Adipocyte (in vitro differentiated cells): Measurements from ENCODE around the gene EEF1A2.

Experiments used
- DNase-seq: peaks from one replicate; pipeline ENCODE4 v3.0.0-alpha.2; 2015; ENCODE audit warnings: low read depth
- H3K27me3 ChIP-seq: replicated peaks from 2 replicates; pipeline ENCODE4 v1.7.0; 2013; ENCODE audit warnings: mild to moderate bottlenecking, low read length, moderate library complexity; ENCODE audit not compliant: control insufficient read depth, insufficient read depth
- H3K36me3 ChIP-seq: 2 replicates; pipeline ENCODE4 v1.7.0; 2013; ENCODE audit warnings: low read length, mild to moderate bottlenecking, moderate library complexity; ENCODE audit not compliant: control insufficient read depth, insufficient read depth, severe bottlenecking
- H3K4me1 ChIP-seq: 2 replicates; pipeline ENCODE4 v1.7.0; 2013; ENCODE audit warnings: mild to moderate bottlenecking, low read length, moderate library complexity; ENCODE audit not compliant: control insufficient read depth, insufficient read depth
- H3K4me3 ChIP-seq: 2 replicates; pipeline ENCODE4 v1.7.0; 2013; ENCODE audit warnings: mild to moderate bottlenecking, low read length, moderate library complexity
- H3K9ac ChIP-seq: 2 replicates; pipeline ENCODE4 v1.7.0; 2013; ENCODE audit warnings: mild to moderate bottlenecking, low read length, moderate library complexity
- H3K9me3 ChIP-seq: 2 replicates; pipeline ENCODE4 v1.7.0; 2013; ENCODE audit warnings: mild to moderate bottlenecking, low read length, moderate library complexity; ENCODE audit not compliant: control insufficient read depth

EEF1A2 gene

DNA sequence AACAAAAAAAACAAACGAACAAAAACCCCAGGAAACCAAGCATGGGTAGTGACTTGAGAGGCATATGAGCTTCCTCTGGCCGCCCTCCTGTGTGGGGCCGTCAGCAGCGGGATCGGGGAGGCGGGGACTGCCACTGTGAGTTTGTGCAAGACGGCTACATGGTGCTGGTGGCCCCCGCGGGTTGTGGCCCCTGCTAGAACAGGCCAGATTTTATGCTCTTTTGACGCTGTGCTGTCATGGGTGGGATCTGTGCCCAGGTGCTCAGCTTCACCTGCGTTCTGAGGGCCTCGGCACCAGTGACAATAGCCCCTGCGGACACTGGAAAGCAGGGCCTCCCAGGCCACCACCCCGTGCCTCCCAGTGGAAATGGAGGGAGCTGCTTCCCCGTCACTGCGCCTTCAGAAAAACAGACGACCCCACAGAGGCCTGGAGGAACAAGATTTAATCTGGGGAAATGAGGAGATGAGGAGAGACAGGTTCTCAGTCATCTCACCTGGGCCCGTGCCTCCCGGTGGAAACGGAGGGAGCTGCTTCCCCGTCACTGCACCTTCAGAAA is 21.7 kb downstream of the EEF1A2 start:
- no peaks in the 10 kb centered on the region for H3K9me3 ChIP-seq
- no peak overlapping the region for H3K4me3 ChIP-seq
- no peak overlapping the region for H3K9ac ChIP-seq
- peaks cover 65% of the 10 kb centered on the region for H3K27me3 ChIP-seq
- no peaks in the 10 kb centered on the region for H3K36me3 ChIP-seq
- no peaks in the 10 kb centered on the region for H3K4me1 ChIP-seq
- DNase-seq = no peak

DNA sequence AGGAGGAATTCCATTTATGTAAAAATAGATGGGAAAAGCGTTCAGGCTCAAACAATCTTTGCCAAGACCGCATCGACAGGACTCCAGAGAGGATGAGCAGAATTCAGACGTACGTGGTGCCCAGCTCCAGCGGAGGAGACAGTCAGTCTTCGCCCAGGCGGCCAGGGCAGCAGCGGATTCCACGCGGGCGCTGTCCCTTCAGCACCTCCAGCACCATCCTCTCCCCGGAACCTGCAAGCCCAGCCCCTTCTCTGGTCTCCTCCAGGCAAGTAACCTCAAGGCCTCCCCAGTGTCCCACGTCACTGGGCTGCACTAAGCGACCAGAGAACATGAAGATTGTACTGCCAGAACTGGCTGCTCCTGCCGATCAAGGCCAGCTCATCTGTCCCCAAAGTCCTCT is 23.7 kb downstream of the EEF1A2 start:
- Histone ChIP-seq H3K9me3 (no peaks in the 10 kb centered on the region), H3K4me1 (no peaks in the 10 kb centered on the region), H3K4me3 (no peak overlapping the region), H3K9ac (no peak overlapping the region), H3K27me3 (peaks cover 63% of the 10 kb centered on the region), H3K36me3 (no peaks in the 10 kb centered on the region)
- DNase-seq = peak; percentile 51

DNA sequence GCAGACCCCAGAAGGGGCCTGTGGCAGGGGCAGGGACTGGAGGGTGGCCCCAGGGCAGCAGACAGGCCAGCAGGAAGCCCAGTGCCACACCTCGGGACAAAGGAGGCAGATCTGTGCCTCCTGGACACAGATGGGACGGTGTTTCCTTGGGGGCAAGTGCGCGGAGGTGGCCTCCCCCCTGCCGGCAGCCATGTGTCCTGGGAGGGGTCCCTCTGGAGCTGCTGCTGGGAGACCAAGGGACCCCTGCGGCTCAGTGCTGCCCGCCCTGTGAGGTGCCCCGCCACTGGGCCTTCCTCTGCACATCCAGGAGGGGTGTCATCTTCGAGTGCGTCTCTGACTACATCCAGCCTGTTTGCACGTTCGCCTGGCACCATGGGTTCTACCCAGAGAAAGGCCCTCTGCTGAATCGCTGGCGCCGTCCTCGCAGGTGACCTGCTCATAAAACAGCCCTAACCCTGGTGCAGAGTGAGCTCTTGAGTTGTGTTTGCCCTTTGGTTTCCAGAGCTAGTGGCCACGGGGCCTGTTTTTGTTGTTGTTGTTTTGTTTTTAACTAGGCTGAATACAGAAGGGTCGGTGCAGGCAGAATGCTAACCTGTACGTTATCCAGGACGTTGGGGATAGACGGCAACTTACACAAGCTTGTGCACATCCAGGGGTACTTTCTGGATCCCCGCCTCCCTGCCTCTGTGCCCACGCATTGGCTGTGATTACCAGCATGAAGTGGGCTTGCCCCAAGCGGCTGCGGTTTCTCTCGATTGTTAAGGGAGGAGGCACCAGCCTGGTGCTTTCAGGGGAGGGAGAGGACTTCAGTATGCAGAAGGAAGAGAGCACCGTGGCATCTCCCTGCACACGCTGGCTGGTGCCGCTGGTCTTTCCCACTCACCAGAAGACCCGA is 25.1 kb downstream of the EEF1A2 start:
- H3K9ac ChIP-seq = no peak overlapping the region
- no peaks in the 10 kb centered on the region for H3K36me3 ChIP-seq
- H3K9me3 ChIP-seq = no peaks in the 10 kb centered on the region
- no peak for DNase-seq
- H3K27me3 ChIP-seq = peaks cover 72% of the 10 kb centered on the region
- H3K4me3 ChIP-seq = no peak overlapping the region
- no peaks in the 10 kb centered on the region for H3K4me1 ChIP-seq

DNA sequence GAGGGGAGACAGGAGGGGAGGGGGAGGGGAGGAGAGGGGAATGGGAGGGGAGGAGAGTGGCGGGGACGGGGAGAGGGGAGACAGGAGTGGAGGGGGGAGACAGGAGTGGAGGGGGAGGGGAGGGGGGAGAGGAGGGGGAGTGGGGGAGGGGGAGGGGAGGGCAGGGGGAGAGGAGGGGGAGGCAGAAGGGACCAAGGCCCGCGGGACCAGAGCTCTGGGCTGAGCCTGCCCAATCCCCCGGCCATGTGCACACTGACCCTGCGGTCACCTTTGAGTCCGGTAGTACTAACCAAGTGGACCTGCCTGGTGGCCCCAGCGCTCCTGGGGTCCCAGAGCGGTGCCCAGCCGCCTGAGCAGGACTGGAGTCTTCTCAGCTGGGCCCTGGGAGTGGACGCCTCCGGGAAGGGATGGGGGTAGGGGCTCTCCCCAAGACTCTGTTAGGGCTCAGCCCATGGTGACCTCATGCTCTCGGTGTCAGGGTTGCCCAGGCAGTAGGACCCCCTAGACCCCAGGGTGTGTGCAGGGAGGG is 26.0 kb downstream of the EEF1A2 start:
- Histone ChIP-seq H3K9ac (no peak overlapping the region), H3K4me1 (no peaks in the 10 kb centered on the region), H3K36me3 (no peaks in the 10 kb centered on the region), H3K9me3 (no peaks in the 10 kb centered on the region), H3K27me3 (peaks cover 70% of the 10 kb centered on the region), H3K4me3 (no peak overlapping the region)
- DNase-seq = no peak

DNA sequence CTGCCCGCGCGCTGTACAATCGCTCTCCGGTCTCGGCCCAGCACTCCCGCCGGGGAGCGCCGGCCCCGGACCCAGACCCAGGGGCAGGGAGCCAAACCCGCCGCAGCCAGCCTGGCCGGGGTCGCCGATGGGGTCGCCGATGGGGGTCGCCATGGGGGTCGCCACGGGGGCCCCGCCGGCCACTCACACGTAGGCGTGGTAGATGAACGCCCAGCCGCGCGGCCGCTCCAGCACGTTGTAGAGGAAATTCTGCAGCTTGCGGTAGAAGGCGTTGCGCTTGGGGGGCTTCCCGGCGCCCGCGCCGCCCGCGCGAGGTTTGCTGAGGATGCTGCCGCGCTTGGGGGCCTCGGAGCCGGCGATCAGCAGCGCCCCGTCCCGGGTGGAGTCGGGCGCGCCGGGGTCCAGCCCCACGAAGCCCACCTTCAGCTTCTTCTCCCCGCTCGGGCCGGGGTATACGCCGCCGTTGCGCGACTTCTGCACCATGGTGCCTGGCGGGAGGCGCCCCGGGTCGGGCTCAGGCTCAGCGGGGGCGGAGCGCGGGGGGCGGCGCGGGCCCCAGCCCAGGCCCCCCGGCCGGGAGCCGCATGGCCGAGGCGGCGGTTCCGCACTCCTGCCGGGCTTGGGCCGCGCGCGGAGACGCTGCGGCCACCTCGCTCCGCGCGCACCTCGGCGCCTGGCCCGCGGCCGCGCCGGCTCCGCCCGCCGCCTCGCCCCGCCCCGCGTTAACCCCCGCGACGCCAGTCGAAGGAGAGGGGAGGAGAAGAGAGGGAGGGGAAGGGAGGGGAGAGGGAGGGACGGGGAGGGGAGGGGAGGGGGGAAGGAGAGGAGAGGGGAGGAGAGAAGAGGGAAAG is 26.7 kb downstream of the EEF1A2 start, which contains the start of gene KCNQ2:
KCNQ2 (minus strand) TSS at position 675 of the 851 bp plus-strand sequence; CDS start at position 483, 192 bp downstream.
- Histone ChIP-seq H3K27me3 (peaks cover 70% of the 10 kb centered on the region), H3K4me3 (no peak within 1 kb of the TSS), H3K9ac (no peak within 1 kb of the TSS), H3K36me3 (no peaks in the 10 kb centered on the region), H3K9me3 (no peaks in the 10 kb centered on the region), H3K4me1 (no peaks in the 10 kb centered on the region)
- no peak for DNase-seq

DNA sequence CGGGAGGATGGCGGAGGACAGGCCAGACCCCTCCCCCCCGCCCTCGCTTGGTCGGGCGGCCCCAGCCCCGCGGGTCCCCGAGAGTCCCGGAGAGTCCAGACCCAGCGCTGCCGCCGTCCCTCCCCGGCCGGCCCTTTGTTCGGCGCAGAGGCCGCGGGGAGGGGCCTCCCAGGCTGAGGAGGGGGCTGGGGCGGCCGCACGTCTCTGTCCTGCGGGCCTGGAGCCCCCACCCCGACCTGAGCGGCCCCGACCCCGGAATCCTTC is 27.2 kb downstream of the EEF1A2 start:
- no peak for DNase-seq
- Histone ChIP-seq H3K36me3 (no peaks in the 10 kb centered on the region), H3K27me3 (peaks cover 65% of the 10 kb centered on the region), H3K9ac (no peak overlapping the region), H3K9me3 (no peaks in the 10 kb centered on the region), H3K4me1 (no peaks in the 10 kb centered on the region), H3K4me3 (no peak overlapping the region)

DNA sequence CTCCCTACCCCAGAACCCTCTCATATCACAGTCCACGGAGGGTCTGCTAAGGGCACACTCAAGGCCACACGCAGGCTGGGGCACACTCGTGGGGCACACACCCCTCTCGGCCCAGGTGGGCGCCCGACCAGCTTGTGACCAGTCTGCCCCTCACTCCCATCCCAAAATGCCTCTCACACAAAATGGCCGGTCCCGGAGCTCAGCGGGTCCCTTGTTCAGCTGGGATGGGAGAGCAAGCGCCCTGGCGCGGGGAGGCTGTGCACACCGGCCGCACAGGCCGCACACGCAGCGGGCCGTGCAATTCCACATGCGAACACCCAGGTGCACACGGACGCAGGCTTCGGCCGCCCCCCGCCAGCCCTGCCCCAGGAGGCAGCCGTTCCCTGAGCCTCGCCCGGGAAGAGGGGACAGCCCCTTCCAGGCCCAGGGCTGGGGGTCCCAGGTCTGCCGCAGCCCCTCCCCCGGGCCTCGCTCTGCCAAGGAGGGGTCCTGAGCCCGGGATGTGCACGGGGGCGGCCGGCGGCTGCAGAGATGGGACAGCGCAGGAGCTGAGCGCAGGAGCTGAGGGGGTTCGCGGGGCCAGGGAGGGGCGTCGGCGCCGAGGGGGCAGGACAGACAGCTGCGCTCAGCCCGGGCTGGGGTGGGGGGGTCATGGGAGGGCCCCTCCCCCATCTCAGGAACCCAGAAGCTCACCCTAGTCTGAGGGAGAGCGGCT is 27.7 kb downstream of the EEF1A2 start:
- Histone ChIP-seq H3K9ac (no peak overlapping the region), H3K4me1 (no peaks in the 10 kb centered on the region), H3K27me3 (peaks cover 65% of the 10 kb centered on the region), H3K9me3 (no peaks in the 10 kb centered on the region), H3K4me3 (no peak overlapping the region), H3K36me3 (no peaks in the 10 kb centered on the region)
- no peak for DNase-seq

DNA sequence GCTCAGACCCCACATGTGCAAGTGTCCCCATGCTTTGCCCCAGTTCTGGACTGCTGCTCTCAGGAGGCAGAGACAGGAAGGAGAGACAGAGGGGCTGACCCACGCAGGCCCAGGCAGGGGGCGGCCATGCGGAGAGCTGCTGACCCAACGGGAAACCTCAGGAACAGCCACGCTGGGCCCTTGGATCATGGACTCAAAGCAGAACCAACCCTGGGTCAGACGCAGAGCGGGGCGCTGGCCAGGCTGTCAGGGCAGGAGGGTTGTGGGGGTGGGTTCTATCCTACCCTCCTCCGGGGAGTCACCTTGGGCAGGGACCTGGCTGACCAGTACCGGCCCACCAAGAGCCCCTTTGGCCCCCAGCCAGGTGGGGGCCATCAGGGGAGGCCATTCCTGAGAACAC is 28.5 kb downstream of the EEF1A2 start:
- H3K36me3 ChIP-seq = no peaks in the 10 kb centered on the region
- H3K4me1 ChIP-seq = no peaks in the 10 kb centered on the region
- no peak overlapping the region for H3K9ac ChIP-seq
- H3K4me3 ChIP-seq = no peak overlapping the region
- no peak for DNase-seq
- no peaks in the 10 kb centered on the region for H3K9me3 ChIP-seq
- H3K27me3 ChIP-seq = peaks cover 63% of the 10 kb centered on the region

DNA sequence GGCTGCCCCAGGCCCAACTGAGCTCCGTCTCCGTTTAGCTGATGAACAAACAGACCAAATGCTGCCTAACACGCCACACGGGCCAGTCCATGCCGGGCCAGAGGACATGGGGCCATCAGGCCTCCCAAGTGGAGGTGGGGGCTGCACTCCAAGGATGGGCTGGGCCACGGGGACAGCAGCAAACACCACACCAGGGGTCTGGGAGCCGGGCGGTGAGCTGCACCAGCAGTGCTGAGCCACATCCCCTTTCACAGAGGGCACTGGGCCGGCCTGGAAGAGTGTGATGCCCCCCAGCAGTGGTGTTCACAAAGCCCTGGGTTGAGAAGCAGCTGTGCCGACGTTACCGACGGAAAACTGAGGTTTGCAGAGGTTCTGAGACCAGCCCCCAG is 29.2 kb downstream of the EEF1A2 start:
- no peak for DNase-seq
- H3K9ac ChIP-seq = no peak overlapping the region
- no peaks in the 10 kb centered on the region for H3K4me1 ChIP-seq
- H3K4me3 ChIP-seq = no peak overlapping the region
- peaks cover 65% of the 10 kb centered on the region for H3K27me3 ChIP-seq
- no peaks in the 10 kb centered on the region for H3K36me3 ChIP-seq
- H3K9me3 ChIP-seq = no peaks in the 10 kb centered on the region

DNA sequence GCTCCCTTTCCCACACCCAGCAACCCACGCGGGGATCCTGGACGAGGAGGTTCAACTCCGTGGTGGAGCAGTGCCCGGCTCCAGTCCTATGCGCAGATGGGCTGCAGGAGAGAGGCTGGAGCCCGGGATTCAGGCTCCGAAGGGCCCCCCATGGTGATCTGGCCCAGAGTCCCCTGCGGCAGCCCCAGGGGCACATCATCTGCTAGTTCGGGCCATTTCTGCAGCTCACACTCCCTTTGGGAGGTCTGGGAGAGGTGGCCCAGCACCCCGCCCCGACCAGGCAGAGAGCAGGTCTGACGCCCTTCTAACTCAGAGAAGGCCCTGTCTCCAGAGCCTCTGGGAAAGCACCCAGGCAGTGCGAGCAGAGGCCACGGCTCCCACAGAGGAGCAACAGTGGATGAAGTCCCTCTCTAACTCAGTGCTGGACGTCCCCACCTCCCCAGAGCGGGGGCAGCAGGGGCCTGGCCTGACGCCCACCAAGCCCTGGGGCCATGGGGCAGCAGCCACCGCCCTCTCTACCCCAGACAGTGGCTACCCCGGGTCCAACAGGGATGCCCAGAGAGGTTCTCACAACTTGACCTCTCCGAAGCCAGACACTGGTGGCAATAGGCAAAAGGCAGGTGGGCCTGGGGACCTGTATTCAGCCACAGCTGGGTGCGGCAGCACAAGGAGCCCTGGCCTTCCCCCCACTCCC is 29.7 kb downstream of the EEF1A2 start:
- Histone ChIP-seq H3K9ac (no peak overlapping the region), H3K27me3 (peaks cover 65% of the 10 kb centered on the region), H3K4me3 (no peak overlapping the region), H3K4me1 (no peaks in the 10 kb centered on the region), H3K9me3 (no peaks in the 10 kb centered on the region), H3K36me3 (no peaks in the 10 kb centered on the region)
- no peak for DNase-seq
